Neural progenitor cell (in vitro differentiated cells): ENCODE data around the gene KCNMB2. TPM values are rescaled to one million over a fixed set of nuclear protein-coding genes. Genes with fewer than 3 reads are reported as not detected.

Source experiments
- DNase-seq: peaks from one replicate; pipeline ENCODE4 v3.0.0-alpha.2; 2016; ENCODE audit warnings: low spot score
- H2AFZ ChIP-seq: fragments of 200-600 bp; sonication (generic); replicated peaks from 2 replicates; pipeline ENCODE4 v1.6.1; 2016; ENCODE audit warnings: antibody characterized with exemption
- H3F3A ChIP-seq: fragments of 200-600 bp; sonication (generic); 2 replicates; pipeline ENCODE4 v1.6.1; 2016; ENCODE audit warnings: antibody characterized with exemption, low read depth
- H3K27ac ChIP-seq: fragments of 200-600 bp; sonication (generic); 2 replicates; pipeline ENCODE4 v1.5.1; 2016; ENCODE audit warnings: mild to moderate bottlenecking
- H3K27me3 ChIP-seq: fragments of 200-600 bp; sonication (generic); 2 replicates; pipeline ENCODE4 v1.6.1; 2016; ENCODE audit warnings: mild to moderate bottlenecking, moderate library complexity
- H3K36me3 ChIP-seq: fragments of 200-600 bp; sonication (generic); 2 replicates; pipeline ENCODE4 v1.5.1; 2016
- H3K4me1 ChIP-seq: fragments of 200-600 bp; sonication (generic); 2 replicates; pipeline ENCODE4 v1.6.1; 2016; ENCODE audit warnings: mixed run types
- H3K4me2 ChIP-seq: fragments of 200-600 bp; sonication (generic); 2 replicates; pipeline ENCODE4 v1.6.1; 2016
- H3K4me3 ChIP-seq: fragments of 200-600 bp; sonication (generic); 2 replicates; pipeline ENCODE4 v1.5.1; 2016
- H3K79me2 ChIP-seq: fragments of 200-600 bp; sonication (generic); 2 replicates; pipeline ENCODE4 v1.6.1; 2016; ENCODE audit warnings: low read depth
- H3K9ac ChIP-seq: fragments of 200-600 bp; sonication (generic); 2 replicates; pipeline ENCODE4 v1.6.1; 2016
- H3K9me3 ChIP-seq: fragments of 200-600 bp; sonication (generic); 2 replicates; pipeline ENCODE4 v1.5.1; 2016; ENCODE audit warnings: low read depth
- H4K20me1 ChIP-seq: fragments of 200-600 bp; sonication (generic); 2 replicates; pipeline ENCODE4 v1.6.1; 2016; ENCODE audit warnings: low read depth
- H3K27ac Mint-ChIP-seq: 3 replicates; pipeline ENCODE4 v1.8.0; 2021; ENCODE audit warnings: mixed read lengths
- H3K27me3 Mint-ChIP-seq: 2 replicates; pipeline ENCODE4 v1.8.0; 2022; ENCODE audit warnings: low read depth, mild to moderate bottlenecking, inconsistent platforms, moderate library complexity, mixed read lengths; ENCODE audit not compliant: insufficient read depth
- H3K36me3 Mint-ChIP-seq: 3 replicates; pipeline ENCODE4 v1.8.0; 2021; ENCODE audit warnings: mixed read lengths
- H3K4me1 Mint-ChIP-seq: 3 replicates; pipeline ENCODE4 v1.8.0; 2021; ENCODE audit warnings: mixed read lengths
- H3K4me3 Mint-ChIP-seq: 3 replicates; pipeline ENCODE4 v1.8.0; 2021; ENCODE audit warnings: mild to moderate bottlenecking, moderate library complexity, mixed read lengths
- H3K9me3 Mint-ChIP-seq: 3 replicates; pipeline ENCODE4 v1.8.0; 2020; ENCODE audit warnings: mixed read lengths
- CTCF ChIP-seq: fragments of 200-600 bp; sonication (generic); IDR thresholded peaks from 2 replicates; pipeline ENCODE4 v1.5.1; 2017; ENCODE audit warnings: antibody characterized with exemption, mild to moderate bottlenecking
- EZH2 ChIP-seq: fragments of 200-600 bp; sonication (generic); IDR thresholded peaks from 2 replicates; pipeline ENCODE4 v1.6.1; 2017; ENCODE audit warnings: antibody characterized with exemption, mild to moderate bottlenecking, moderate library complexity
- EZH2phosphoT487 ChIP-seq: fragments of 200-600 bp; sonication (generic); IDR thresholded peaks from 2 replicates; pipeline ENCODE4 v1.6.1; 2017; ENCODE audit warnings: antibody characterized with exemption
- total RNA-seq: library from RNA; depleted of rRNA; stranded (reverse); fragments of >200 nt; gene quantifications from 2 replicates; pipeline ENCODE4 v1.2.3, GENCODE V29; 2015; ENCODE audit warnings: low replicate concordance

The KCNMB2 gene
- total RNA-seq, 1 donor from 2014 or later = not detected

GRCh38 chr3:178669758-178670157 lies 133.5 kb downstream of the KCNMB2 start:
- H3K9me3 ChIP-seq = no peaks in the 10 kb centered on the region
- H3K79me2 ChIP-seq = no peaks in the 10 kb centered on the region
- no peaks in the 10 kb centered on the region for H3K27me3 Mint-ChIP-seq
- no peaks in the 10 kb centered on the region for H3K36me3 Mint-ChIP-seq
- H3K4me3 Mint-ChIP-seq = no peak overlapping the region
- H3K9ac ChIP-seq = no peak overlapping the region
- H4K20me1 ChIP-seq = no peaks in the 10 kb centered on the region
- no peak overlapping the region for H3K27ac ChIP-seq
- H3K4me2 ChIP-seq = no peak overlapping the region
- no peaks in the 10 kb centered on the region for H3K27me3 ChIP-seq
- H3K4me1 Mint-ChIP-seq = peaks cover 2% of the 10 kb centered on the region
- no peaks in the 10 kb centered on the region for H3K9me3 Mint-ChIP-seq
- DNase-seq = no peak
- H3K4me3 ChIP-seq = no peak overlapping the region
- H3K27ac Mint-ChIP-seq = no peak overlapping the region
- H3K4me1 ChIP-seq = no peaks in the 10 kb centered on the region
- no peaks in the 10 kb centered on the region for H3F3A ChIP-seq
- H3K36me3 ChIP-seq = no peaks in the 10 kb centered on the region
- H2AFZ ChIP-seq = no peak overlapping the region
- no peak for TF ChIP-seq CTCF
- no peak for TF ChIP-seq EZH2phosphoT487
- TF ChIP-seq EZH2 = no peak

GRCh38 chr3:178671377-178671776 lies 135.1 kb downstream of the KCNMB2 start:
- peaks cover 2% of the 10 kb centered on the region for H3K4me1 Mint-ChIP-seq
- no peak overlapping the region for H3K27ac Mint-ChIP-seq

GRCh38 chr3:178671791-178672190 lies 135.6 kb downstream of the KCNMB2 start:
- Histone ChIP-seq H4K20me1 (no peaks in the 10 kb centered on the region), H3K27me3 (no peaks in the 10 kb centered on the region), H3F3A (no peaks in the 10 kb centered on the region), H3K79me2 (no peaks in the 10 kb centered on the region), H3K4me1 (no peaks in the 10 kb centered on the region), H3K9me3 (no peaks in the 10 kb centered on the region), H3K4me2 (no peak overlapping the region), H3K27ac (no peak overlapping the region), H3K4me3 (no peak overlapping the region), H3K9ac (no peak overlapping the region), H2AFZ (no peak overlapping the region), H3K36me3 (no peaks in the 10 kb centered on the region)
- H3K4me1 Mint-ChIP-seq = peaks cover 2% of the 10 kb centered on the region
- DNase-seq = no peak
- H3K36me3 Mint-ChIP-seq = no peaks in the 10 kb centered on the region
- TF ChIP-seq CTCF = no peak
- no peak for TF ChIP-seq EZH2
- TF ChIP-seq EZH2phosphoT487 = no peak
- no peaks in the 10 kb centered on the region for H3K9me3 Mint-ChIP-seq
- no peaks in the 10 kb centered on the region for H3K27me3 Mint-ChIP-seq
- H3K27ac Mint-ChIP-seq = no peak overlapping the region
- H3K4me3 Mint-ChIP-seq = no peak overlapping the region

More at GRCh38 chr3:178671377-178671776, 135.1 kb downstream of the KCNMB2 start:
- H3K27me3 ChIP-seq = no peaks in the 10 kb centered on the region
- no peak overlapping the region for H3K9ac ChIP-seq
- Mint-ChIP-seq H3K9me3 (no peaks in the 10 kb centered on the region), H3K4me3 (no peak overlapping the region), H3K36me3 (no peaks in the 10 kb centered on the region), H3K27me3 (no peaks in the 10 kb centered on the region)
- no peak overlapping the region for H3K4me2 ChIP-seq
- no peak overlapping the region for H3K27ac ChIP-seq
- no peak for TF ChIP-seq EZH2phosphoT487
- no peak for TF ChIP-seq CTCF
- no peak for TF ChIP-seq EZH2
- no peaks in the 10 kb centered on the region for H3K4me1 ChIP-seq
- no peaks in the 10 kb centered on the region for H4K20me1 ChIP-seq
- no peak overlapping the region for H3K4me3 ChIP-seq
- H3F3A ChIP-seq = no peaks in the 10 kb centered on the region
- H2AFZ ChIP-seq = no peak overlapping the region
- H3K79me2 ChIP-seq = no peaks in the 10 kb centered on the region
- H3K36me3 ChIP-seq = no peaks in the 10 kb centered on the region
- DNase-seq = no peak
- no peaks in the 10 kb centered on the region for H3K9me3 ChIP-seq
